GM18858 (cell line): Measurements from ENCODE around the gene KIAA1328.
"Not testable (repeated sequence)": the region's sequence is repeated elsewhere in the genome, so short reads cannot be mapped to it uniquely, and the experiment has no call there.

Experiments used
- ATAC-seq: cut with Tn5 transposase; IDR thresholded peaks from one replicate; pipeline ENCODE4 v1.9.1; 2021; ENCODE audit not compliant: unreplicated experiment

KIAA1328 gene

DNA sequence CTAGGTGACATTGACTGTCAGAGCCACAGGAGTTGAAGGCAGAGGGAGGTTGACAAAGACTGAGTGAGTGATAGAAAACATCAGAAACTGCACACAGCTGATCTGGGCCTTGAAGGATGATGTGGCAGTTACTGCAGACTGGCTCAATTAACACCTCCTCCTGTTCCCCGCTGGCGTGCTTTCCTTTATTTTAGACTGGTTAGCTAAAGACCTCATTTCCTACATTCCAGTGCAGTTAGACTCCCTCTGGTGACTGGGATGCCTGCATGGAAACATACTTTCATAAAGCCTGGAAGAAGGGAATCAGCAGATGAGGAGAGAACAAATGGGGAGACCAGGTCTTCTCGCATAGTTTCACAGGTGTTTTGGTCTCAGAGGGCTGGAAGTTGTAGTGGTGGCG lies 7.2 kb upstream of the KIAA1328 start:
- no peak for ATAC-seq

DNA sequence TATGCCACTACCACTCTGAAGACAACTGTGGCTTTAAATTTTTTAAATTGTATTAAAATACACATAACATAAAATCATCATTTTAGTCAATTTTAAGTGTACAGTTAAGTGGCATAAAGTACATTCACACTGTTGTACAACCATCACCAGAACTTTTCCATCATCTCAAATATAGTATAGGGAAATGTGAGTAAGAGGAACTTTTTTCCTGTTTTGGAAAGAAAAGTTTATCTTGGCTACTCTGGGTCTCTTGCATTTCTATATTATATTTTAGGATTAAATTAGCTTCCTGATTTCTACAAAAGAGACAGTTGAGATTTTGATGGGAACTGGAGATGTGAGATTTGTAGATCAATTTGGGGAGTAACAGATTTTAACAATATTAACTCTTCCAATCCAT lies 3.4 kb upstream of the KIAA1328 start:
- no peak for ATAC-seq

DNA sequence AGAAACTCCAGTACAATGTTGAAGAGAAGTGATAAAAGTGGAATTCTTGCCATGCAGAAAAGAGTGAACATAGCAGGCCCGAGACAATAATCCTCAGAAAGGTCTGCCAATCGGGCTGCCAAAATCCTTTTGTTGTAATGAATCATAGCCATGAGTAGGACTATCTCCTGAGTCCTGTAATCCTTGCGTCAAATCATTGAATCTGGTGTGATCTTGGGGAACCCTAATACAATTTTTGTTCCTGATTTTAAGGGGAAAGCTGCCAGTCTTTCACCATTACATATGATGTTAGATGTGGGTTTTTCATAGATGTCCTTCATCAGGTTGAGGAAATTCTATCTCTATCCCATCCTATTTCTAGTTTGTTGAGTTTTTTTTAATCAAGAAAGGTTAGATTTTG lies 2.4 kb upstream of the KIAA1328 start:
- ATAC-seq: no peak

DNA sequence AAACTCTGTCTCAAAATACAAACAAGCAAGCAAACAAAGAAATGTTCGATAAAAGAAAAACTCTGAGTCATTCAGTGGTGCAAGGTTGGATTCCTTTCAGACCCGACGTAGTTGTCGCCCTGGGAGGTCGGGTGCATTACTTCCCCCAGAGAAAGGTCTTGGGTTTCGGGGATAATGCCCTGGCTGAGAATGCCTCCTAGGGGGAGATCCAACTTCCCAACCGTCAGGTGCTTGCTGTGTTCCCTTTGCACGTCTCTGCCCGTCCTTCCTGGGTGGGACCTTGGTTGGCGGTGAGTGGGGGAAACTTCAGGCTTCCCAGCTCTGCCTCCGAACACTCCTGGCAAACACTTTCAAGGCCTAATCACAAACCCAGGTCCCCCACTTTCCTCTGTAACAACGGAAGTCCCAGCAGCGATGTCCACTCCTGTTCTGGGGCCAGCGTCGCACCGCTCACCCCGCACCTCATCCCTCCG lies 734 bp upstream of the KIAA1328 start:
- no peak for ATAC-seq

DNA sequence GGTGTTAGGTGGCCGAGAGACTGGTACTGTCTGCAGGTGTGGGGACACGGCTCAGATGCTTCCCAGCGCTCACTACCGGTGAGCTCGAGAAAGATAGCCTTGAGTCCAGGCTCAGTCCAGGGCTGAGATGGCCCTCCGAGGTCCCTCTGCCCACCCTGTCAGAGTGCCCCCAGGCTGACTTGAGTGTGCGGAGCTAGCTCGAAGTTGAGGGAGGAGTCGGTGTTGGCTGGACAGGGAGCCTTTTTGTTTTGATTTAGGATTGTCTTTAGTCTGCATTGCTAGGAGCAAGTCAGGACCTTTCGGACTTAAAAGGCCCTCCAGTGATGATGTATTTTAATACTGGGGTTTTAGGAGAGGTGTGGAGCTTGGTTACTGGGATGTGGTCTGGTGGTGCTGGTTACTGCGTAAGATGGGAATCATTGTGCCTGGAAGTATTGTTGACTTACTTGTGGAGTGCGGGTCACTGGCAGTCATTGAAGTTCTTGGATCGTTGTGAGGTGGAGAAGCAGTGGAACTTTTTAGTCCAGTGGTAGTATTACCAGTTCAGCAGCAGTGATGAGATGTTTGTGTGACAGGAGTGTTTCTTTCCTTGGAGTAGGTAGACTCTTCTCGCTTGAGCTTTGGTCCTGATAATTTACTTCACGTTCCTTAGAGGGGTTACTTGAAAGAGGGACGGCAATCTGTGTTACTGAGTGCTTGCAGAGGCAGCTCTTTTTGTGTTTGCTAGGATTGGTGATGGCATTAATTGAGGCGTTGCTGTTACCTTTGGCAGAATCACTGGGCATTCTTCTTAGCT lies 633 bp downstream of the KIAA1328 start:
- no peak for ATAC-seq

DNA sequence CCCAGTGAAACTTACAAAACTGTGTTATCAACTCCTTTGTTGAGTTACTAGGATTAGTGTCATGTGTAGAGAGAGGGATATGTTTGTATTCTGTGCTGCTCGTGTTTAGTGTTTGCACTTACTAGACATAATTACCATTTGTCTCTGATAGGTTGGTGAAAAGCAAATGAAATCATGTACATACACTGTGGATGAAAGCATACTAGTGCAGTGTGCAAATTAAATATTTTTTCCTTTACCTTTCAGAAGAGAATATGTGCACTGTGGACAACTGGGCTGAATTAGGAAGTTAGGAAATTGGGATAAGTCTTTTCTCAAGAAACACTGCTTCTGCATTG lies 1.2 kb downstream of the KIAA1328 start:
- no peak for ATAC-seq

DNA sequence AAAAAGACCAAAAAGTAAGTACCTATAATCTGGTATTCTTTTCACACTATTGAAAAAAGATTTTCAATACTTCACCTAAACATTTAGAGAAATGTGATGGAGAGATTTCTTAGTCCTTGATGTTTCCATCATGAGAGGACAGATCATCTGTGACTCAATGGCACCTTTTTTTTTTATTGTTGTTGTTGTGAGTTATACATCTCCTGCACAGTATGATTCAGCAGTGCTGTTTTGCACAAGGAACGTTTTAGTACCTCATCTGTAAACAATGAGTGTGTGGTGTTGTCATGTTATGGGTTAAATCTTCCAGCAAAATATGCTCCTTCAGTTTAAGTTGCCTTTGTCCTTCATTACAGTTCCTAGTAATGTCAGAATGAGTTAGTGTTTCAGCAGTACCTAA lies 2.2 kb downstream of the KIAA1328 start:
- ATAC-seq: no peak

DNA sequence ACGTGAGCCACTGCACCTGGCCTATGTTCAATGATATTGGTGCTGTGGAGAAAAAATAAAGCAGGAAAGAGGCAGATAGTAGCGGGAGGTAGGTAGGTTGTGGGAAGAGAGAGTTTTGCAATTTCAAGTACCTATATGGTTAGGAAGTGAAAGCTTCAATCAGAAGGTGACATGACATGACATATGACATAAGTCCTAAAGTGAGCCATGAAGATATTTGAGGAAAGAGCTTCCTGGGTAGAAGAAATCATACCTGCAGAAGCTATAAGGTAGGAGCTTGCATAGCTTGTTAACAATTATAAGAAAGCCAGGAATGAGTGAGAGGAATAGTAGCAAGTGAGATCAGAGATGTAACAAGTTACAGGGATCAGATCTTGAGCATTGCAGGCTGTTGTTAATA lies 4.2 kb downstream of the KIAA1328 start:
- ATAC-seq: no peak

DNA sequence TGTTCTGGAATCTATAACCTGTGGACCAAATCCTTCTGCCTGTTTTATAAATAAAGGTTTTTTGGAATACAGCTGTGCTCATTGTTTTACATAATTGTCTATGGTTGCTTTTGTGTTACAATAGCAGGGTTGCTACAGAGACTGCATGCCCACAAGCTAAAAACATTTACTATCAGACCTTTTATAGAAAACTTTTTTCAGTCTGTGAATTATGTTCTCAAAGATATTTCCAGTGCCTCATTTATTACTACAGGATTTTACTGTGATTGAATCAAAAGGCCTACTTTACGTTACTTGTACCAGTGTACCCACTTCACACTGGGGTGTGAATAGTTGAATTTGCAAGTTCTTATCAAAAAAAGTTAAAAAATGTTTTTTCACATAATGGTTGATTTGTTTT lies 7.0 kb downstream of the KIAA1328 start:
- no peak for ATAC-seq

DNA sequence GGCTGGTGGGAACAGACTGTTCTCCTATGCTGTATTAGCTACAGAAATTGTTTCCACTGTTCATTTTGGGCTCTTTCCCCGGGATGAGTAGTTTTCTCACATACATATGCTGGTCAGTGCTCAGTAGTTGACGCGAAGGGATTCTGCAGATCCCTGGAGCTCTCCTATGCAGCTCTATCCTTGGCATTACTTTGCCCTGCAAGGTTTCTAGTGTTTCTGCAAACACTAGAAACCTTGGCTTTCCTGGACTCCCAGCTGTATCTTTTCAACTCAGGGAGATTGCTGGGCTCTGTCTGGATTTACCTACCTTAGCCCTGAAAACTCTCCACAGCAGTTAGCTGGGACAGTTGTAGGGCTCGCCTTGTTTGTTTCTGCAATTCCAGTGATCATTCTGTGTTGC lies 10.9 kb downstream of the KIAA1328 start:
- no peak for ATAC-seq

DNA sequence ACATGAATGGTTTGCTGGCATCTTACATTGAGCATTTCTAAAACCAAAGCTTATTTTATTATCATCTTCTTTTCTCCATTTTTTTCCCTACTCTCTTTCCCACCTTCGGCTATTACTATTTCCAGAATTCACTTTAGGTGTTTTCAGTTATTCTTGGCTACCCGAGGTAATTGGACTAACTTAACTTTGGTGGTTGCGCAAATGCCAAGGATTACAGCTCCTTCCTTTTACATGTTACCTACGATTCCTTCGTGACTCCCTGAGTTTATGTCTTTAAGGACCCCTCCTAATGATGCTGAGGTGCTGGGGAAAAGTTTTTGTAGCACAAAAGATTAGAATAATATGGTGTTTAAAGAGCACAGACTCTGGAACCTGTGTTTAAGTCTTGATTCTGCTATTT lies 14.3 kb downstream of the KIAA1328 start:
- ATAC-seq: no peak

DNA sequence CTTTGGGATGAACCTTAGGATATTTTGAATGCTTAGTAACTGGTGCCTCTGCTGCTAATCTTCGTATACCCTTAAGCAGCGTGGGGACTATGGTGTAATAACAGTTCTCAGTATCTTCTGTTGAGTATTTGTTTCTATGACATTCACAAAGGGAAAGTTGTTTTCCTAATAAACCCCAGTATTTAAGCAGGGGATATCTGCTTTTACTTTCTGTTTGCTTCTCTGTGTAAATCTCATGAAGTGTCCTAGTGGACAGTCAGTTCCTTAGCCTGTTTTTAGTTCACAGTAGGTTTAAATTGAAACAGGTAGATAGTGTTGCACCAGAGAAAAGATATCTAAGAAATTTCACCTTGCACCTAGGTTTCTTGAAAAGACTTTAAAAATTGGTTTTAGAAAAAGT lies 14.9 kb downstream of the KIAA1328 start:
- ATAC-seq: no peak

DNA sequence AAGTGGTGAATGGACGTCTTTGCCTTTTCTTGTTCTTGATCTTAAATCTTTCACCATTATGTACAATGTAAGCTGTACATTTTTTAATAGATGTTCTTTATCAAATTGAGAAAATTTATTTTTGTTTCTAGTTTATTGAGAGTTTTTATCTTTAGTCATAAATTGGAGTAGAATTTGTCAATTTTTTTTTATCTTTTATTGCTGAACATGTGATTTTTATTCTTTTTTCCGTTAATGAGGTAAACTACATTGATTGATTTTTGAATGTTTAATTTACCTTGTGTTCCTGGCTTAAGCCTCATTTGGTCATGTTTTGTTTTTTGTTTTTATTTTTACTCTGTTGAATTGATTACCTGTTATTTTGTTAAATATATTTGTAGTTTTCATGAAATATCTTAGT lies 19.7 kb downstream of the KIAA1328 start:
- ATAC-seq: no peak

DNA sequence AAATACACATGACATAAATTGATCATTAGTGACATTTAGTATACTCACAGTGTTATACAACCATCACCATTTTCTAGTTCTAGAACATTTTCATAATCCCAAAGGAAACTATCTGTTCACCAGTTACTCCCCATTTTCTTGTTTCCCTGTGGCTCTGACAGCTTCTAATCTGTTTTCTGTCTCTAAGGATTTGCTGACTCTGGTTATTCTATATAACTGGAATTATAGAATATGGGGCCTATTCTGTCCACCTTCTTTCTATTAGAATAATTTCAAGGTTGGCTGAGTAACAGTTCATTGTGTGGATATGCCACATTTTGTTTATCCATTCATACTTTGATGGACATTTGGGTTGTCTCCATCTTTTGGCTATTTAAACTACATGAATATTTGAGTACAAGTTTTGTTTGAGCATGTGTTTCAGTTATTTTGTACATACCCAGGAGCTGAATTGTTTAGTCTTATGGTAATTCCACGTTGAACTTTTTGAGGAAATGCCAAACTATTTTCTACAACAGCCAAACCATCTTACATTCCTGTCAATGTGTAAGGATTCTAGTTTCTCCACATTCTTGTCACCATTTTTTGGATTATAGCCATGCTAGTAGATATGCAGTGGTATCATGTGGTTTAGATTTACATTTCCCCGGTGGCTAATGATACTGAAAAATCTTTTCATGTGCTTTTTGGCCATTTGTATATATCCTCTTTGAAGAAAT lies 20.5 kb downstream of the KIAA1328 start:
- no peak for ATAC-seq

DNA sequence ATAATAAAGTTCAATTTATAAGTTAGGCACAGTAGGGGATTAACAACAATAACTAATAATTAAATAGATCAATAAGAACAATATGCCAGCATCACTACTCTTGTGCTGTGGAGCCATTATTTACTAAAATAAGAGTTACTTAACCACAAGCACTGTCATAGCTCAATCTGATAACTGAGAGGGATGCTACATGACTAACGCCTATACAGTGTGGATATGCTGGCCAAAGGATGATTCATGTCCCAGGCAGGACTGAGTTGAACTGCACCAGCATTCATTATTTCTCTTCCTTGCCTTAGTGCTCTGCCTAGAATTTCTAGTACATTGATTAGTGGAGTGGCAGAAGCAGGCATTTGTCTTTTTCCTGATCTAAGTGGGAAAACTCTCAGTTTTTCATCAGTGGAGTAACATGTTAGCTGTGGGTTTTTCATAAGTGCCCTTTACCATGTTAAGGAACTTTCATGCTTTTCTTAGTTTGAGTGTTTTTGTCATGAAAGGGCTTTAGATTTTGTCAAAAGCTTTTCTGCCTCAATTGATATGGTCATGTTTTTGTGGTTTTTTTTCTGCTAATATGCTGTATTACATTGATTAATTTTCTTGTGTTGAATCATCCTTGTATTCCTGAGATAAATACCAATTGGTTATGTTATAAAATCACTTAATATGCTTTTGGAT lies 21.7 kb downstream of the KIAA1328 start:
- ATAC-seq: no peak

DNA sequence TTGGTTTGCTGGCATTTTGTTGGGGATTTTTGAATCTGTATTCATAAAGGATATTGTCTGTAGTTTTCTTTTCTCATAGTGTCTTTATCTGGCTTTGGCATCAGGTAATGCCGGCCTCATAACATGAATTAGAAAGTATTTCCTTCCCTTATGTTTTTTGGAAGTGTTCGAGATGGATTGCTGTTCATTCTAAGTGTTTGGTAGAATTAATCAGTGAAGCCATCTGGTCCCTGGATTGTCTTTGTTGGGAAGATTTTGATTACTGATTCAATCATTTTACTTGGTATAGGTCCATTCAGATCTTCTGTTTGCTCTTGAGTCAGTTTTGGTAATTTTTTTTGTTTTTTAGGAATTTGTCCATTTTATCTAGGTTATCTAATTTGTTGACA lies 22.3 kb downstream of the KIAA1328 start:
- ATAC-seq: no peak

DNA sequence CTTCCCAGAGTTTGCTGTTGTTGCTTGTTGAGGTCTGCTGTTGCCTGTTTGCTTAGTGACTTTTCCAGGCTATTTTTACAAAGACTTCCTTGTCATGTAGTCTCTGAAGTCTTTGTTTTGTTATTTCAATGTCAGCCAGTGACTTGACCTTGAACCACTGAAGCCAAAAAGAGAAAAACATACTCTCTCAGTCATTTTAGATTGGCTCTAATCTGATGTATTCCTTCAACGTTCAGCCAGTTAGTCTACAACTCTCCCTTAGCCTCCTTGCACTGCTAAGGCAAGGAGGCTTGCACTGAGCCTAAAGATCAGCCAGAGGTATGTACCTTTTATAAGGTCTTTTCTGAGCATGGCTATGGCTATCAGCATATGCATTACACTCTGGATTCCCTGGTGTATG lies 27.9 kb downstream of the KIAA1328 start:
- ATAC-seq: no peak

DNA sequence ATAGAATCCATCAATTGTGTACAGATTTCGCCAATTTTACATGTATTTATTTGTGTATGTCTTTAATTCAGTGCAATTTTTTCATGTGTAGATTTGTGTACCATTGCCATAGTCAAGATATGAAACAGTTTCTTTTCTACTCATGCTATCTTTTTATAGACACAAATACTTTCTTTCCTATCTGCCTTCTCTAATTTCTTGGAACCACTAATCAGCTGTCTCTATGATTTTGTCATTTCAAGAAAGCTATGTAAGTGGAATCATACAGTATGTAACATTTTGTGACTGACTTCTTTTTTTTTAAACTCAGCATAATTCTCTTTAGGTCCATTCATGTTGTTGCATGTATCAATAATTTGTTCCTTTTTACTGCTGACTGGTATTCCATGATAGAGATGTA lies 33.3 kb downstream of the KIAA1328 start:
- ATAC-seq: no peak

DNA sequence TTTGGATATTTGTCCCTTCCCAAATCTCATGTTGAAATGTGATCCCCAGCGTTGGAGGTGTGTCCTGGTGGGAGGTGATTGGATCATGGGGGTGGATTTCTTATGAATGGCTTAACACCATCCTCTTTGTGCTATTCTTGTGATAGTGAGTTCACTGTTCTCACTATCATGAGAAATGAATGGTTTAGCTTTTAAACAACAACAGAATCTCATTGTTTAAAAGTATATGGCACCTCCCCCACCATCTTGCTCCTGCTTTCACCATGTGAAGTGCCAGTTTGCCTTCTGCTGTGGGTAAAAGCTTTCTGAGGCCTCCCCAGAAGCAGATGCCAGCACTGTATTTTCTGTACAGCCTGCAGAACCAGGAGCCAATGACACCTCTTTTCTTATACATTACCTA lies 38.1 kb downstream of the KIAA1328 start:
- no peak for ATAC-seq

DNA sequence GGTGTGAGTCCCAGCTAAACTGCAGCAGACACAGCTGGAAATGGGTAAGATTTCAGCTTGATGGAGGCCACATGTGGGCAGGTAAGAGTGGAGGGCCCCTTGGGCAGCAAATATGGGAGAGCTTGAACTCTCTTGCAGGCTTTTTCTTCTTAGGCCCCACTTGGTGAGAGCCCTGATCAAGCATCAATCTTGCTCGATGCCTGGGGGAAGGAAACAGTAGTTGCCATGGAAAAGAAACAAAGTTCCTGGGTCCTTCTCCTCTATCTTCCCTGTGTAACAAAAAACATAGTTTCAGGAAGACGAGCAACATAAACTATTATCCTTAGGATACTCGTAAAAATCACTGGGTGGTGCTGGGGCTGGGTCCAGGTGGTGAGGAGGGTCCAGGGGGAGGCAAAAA lies 42.9 kb downstream of the KIAA1328 start:
- ATAC-seq: no peak

DNA sequence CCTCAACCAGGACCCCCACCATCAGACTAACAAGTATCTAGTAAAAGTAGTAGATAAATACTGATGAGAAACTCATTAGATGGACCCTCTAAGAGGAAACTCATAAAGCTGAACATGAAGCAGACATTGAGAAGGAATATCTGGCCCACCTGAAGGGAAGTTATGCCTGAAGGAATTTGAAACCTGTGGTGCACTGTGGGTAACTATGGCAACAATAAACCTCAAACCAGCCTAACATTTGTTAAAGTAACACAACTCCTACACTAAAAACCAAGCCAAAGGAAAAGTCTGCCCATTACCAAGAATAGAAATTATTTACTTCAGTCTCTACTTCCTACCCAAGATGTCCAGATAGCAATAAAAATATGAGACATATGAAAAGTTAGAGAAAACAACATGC lies 43.4 kb downstream of the KIAA1328 start:
- ATAC-seq: no peak

DNA sequence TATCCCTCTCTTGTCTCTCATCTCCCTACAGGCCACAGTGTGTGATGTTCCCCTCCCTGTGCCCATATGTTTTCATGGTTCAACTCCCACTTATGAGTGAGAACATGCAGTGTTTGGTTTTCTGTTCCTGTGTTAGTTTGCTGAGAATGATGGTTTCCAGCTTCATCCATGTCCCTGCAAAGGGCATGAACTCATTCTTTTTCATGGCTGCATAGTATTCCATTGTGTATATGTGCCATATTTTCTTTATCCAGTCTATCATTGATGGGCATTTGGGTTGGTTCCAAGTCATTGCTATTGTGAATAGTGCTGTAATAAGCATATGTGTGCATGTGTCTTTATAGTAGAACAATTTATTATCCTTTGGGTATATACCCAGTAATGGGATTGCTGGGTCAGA lies 44.9 kb downstream of the KIAA1328 start:
- ATAC-seq: not testable (repeated sequence)
